ENCODE data around the gene LCOR. TPM values are rescaled to one million over a fixed set of nuclear protein-coding genes. Genes with fewer than 3 reads are reported as not detected.

Gene LCOR
- total and polyA plus RNA-seq, 9 of the 15 experiments (the other 6 are each of a cell fraction or from before 2014, with no cell fraction given): 3.6 to 25.2 (median 14.4) TPM

- Histone ChIP-seq H3K27ac (ENCODE audit: extremely low read depth, low read depth, low read length) (no peak overlapping the region), H4K20me1 (replicated peaks; ENCODE audit: control insufficient read depth, insufficient read depth, low read length) (no peaks in the 10 kb centered on the region), H3K9me3 (replicated peaks; ENCODE audit: control insufficient read depth, insufficient read depth, low read depth, low read length) (no peaks in the 10 kb centered on the region), H3K4me1 (replicated peaks in 1 of 2; ENCODE audit: control insufficient read depth in 2 of 2, insufficient read depth in 2 of 2, low read length in 2 of 2) (no peaks in the 10 kb centered on the region; a peak in 1 of 5 replicates), H3K4me3 (no peak overlapping the region), H2AFZ (ENCODE audit: low read depth, low read length) (no peak overlapping the region), H3K36me3 (ENCODE audit: control insufficient read depth, insufficient read depth, low read length) (no peaks in the 10 kb centered on the region), H3K9ac (ENCODE audit: insufficient read depth in 1 of 2, low read depth in 2 of 2, low read length in 2 of 2) (no peak overlapping the region), H3K27me3 (ENCODE audit: control insufficient read depth in 2 of 2, insufficient read depth in 2 of 2, low read length in 2 of 2) (no peaks in the 10 kb centered on the region), H3K9me1 (ENCODE audit: control insufficient read depth, insufficient read depth, low read length) (no peaks in the 10 kb centered on the region), H3K4me2 (ENCODE audit: insufficient read depth, low read length) (no peak overlapping the region), H3K79me2 (ENCODE audit: control insufficient read depth, insufficient read depth, low read length) (no peaks in the 10 kb centered on the region)
- in situ Hi-C loops (cut with MboI): no loop called here
- ChIA-PET CTCF (ENCODE audit: low intra/inter-chr PET ratio) (no interaction called here), POLR2A (no interaction called here)
- 36% methylated on average over 2 of the region's 2 CpGs for WGBS (ENCODE audit: insufficient coverage, low coverage, missing lambda C conversion rate)
- FAIRE-seq (no peak), DNase-seq (ENCODE audit: extremely low read depth in 1 of 4, low spot score in 3 of 4) (no peak), ATAC-seq (no peak)
- BruUV-seq (replicated peaks): no TSS peak
- intact Hi-C loops (cut with micrococcal nuclease): no loop called here
- peak; percentile 69; the same call in 1 of the 2 replicates for TF ChIP-seq MAFK (IDR thresholded peaks at IDR 0.05; ENCODE audit: low read length)
- no peak for TF ChIP-seq CBFA2T2 (conservative IDR thresholded peaks at IDR 0.05)
- TF ChIP-seq MITF (IDR thresholded peaks at IDR 0.05): no peak
- no peak for TF ChIP-seq ZNF584 (CRISPR knock-in tag; IDR thresholded peaks at IDR 0.05; ENCODE audit: low read depth)
- no peak for TF ChIP-seq CREB3L1 (IDR thresholded peaks at IDR 0.05; ENCODE audit: borderline replicate concordance, low read depth)
- TF ChIP-seq CC2D1A (IDR thresholded peaks at IDR 0.05): no peak
- TF ChIP-seq ZSCAN29 (IDR thresholded peaks at IDR 0.05): no peak
- TF ChIP-seq ETV5 (CRISPR knock-in tag; IDR thresholded peaks at IDR 0.05; ENCODE audit: low read depth): no peak
- TF ChIP-seq HOMEZ (CRISPR knock-in tag; IDR thresholded peaks at IDR 0.05): no peak
- TF ChIP-seq ELF4 (CRISPR knock-in tag; IDR thresholded peaks at IDR 0.05): no peak
- TF ChIP-seq HDAC1 (IDR thresholded peaks at IDR 0.05): no peak
- no peak for TF ChIP-seq FOXO4 (CRISPR knock-in tag; IDR thresholded peaks at IDR 0.05)
- TF ChIP-seq C11orf30 (IDR thresholded peaks at IDR 0.05; ENCODE audit: low read depth): peak; percentile 78
- no peak for TF ChIP-seq LARP7 (IDR thresholded peaks at IDR 0.05)
- no peak for TF ChIP-seq SRSF7 (optimal IDR thresholded peaks at IDR 0.05; ENCODE audit: low read depth, low read length)
- TF ChIP-seq KDM2B (CRISPR knock-in tag; IDR thresholded peaks at IDR 0.05): no peak
- TF ChIP-seq HBP1 (CRISPR knock-in tag; IDR thresholded peaks at IDR 0.05): no peak
These were observed 155.2 kb downstream of the LCOR start for GRCh38 chr10:96987141-96987841.
